ENCODE data around the gene RGS8.

Gene RGS8

GRCh38 chr1:182669266-182669665 is 15.1 kb downstream of the RGS8 start:
- Mint-ChIP-seq H3K4me3 (no peak overlapping the region), H3K9me3 (ENCODE audit: low read depth) (no peaks in the 10 kb centered on the region), H3K36me3 (no peaks in the 10 kb centered on the region), H3K27me3 (peaks cover 2% of the 10 kb centered on the region), H3K4me1 (ENCODE audit: low read depth) (no peaks in the 10 kb centered on the region), H3K27ac (no peak overlapping the region)

DNA sequence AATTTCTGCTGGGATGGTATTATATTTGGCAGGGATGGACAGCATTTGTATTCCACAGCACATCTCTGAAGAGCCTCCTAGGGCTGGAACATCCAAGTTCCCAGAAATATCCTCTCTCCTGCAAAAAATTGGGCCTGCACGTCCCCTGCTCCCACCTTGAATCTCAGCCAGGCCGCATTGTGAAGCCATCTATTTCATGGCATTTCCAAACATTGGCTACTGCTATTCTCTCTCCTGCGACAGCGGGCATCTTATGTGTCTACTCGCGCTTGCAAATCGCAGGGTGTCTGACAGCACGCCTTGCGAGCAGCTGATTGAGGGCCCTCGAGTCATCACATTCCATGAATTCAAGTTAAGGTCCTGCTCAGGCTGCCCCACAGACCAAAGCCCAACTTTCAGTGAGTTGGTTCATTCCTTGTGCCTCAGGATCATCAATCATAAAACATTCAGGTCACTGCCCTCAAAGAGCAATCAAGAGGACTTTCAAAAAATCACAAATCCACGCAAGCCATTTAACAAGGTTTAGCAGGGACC is 15.8 kb downstream of the RGS8 start:
- no peaks in the 10 kb centered on the region for H3K9me3 Mint-ChIP-seq (ENCODE audit: low read depth)
- no peak overlapping the region for H3K27ac Mint-ChIP-seq
- no peak overlapping the region for H3K4me3 Mint-ChIP-seq
- no peaks in the 10 kb centered on the region for H3K36me3 Mint-ChIP-seq
- H3K27me3 Mint-ChIP-seq = peaks cover 2% of the 10 kb centered on the region
- no peaks in the 10 kb centered on the region for H3K4me1 Mint-ChIP-seq (ENCODE audit: low read depth)

GRCh38 chr1:182667848-182668505 is 16.4 kb downstream of the RGS8 start:
- Mint-ChIP-seq H3K4me1 (ENCODE audit: low read depth) (no peaks in the 10 kb centered on the region), H3K36me3 (no peaks in the 10 kb centered on the region), H3K4me3 (no peak overlapping the region), H3K9me3 (ENCODE audit: low read depth) (no peaks in the 10 kb centered on the region), H3K27me3 (peaks cover 2% of the 10 kb centered on the region), H3K27ac (no peak overlapping the region)

DNA sequence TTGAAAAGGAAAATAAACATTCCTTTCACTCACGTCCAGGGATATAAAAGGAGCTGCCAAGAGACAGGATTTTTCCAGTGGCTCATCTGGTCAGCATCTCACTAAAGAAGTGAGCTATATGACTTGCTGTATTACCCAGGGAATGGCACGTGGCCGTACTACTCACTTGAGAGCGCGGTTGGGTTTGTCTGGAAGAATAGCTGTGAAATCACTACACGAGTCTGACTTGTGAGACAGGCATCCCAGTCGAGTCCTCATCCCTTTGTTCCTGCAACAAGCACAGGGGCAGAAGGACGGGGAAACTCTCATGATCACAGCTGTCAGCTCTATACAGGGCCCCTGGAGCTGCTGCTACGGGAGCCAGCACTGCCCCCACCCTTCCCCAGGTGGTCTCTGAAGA is 17.7 kb downstream of the RGS8 start:
- Mint-ChIP-seq H3K36me3 (no peaks in the 10 kb centered on the region), H3K4me3 (no peak overlapping the region), H3K9me3 (ENCODE audit: low read depth) (no peaks in the 10 kb centered on the region), H3K4me1 (ENCODE audit: low read depth) (no peaks in the 10 kb centered on the region), H3K27me3 (peaks cover 5% of the 10 kb centered on the region), H3K27ac (no peak overlapping the region)

DNA sequence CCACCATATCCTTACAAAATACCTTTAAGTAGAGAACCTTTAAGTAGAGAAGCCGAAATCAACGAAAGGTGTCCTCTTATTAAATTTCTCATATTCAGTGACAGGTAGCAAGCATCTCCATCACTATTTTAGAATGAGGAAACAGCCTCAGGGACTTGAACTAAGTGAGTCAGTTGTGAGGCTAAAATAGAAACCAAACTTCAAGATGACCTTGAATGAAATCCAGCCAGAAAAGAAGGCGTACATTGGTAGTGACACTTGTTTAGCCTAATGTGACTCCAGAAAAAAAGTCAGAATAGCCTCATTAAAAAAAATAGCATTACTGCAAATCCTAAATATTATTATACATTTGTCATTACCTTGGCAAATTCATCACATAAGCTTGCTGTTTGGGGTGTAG is 20.1 kb downstream of the RGS8 start:
- H3K9me3 Mint-ChIP-seq (ENCODE audit: low read depth) = no peaks in the 10 kb centered on the region
- H3K4me3 Mint-ChIP-seq = no peak overlapping the region
- peaks cover 3% of the 10 kb centered on the region for H3K27me3 Mint-ChIP-seq
- no peak overlapping the region for H3K27ac Mint-ChIP-seq
- H3K36me3 Mint-ChIP-seq = no peaks in the 10 kb centered on the region
- no peaks in the 10 kb centered on the region for H3K4me1 Mint-ChIP-seq (ENCODE audit: low read depth)

GRCh38 chr1:182662956-182663355 is 21.4 kb downstream of the RGS8 start:
- Mint-ChIP-seq H3K27ac (no peak overlapping the region), H3K27me3 (peaks cover 3% of the 10 kb centered on the region), H3K9me3 (ENCODE audit: low read depth) (no peaks in the 10 kb centered on the region), H3K4me1 (ENCODE audit: low read depth) (no peaks in the 10 kb centered on the region), H3K36me3 (no peaks in the 10 kb centered on the region), H3K4me3 (no peak overlapping the region)

DNA sequence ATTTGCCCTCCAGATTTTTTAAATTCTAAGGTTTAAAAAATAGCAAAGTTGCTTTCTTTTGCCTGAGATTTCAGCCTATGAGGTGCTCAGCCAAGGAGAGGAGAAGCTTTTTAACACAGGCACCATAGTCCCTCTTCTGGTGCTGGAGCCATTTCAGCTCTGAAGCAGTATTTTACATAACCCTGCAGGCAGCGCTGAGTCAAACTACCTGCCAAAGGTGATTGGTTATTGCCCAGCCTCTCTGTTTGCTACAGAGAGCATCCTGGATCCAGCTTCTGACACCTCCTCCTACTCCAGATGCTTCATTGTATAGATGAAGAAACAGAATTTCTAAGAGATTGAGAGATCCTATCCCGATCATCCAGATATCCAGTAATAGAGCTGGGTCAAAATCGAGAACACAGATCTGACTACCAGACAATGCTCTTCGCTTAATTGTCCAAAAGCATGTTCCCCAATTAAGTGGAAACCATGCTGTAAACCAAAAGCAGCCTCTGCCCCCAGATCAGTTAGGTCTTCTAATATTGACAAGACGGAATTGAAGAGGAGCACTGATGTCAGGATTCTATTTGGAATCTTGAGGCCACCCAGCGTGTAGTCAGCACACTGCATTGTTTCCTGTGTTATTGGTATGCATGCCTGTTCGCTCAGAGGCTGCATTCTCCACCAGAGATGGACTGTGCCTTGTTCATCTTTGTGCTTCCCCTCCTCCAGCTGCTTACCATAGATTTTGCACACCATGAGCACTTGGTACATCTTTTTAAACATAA is 22.1 kb downstream of the RGS8 start:
- H3K4me3 Mint-ChIP-seq = no peak overlapping the region
- no peaks in the 10 kb centered on the region for H3K36me3 Mint-ChIP-seq
- no peaks in the 10 kb centered on the region for H3K9me3 Mint-ChIP-seq (ENCODE audit: low read depth)
- no peaks in the 10 kb centered on the region for H3K4me1 Mint-ChIP-seq (ENCODE audit: low read depth)
- no peak overlapping the region for H3K27ac Mint-ChIP-seq
- H3K27me3 Mint-ChIP-seq = peaks cover 3% of the 10 kb centered on the region

DNA sequence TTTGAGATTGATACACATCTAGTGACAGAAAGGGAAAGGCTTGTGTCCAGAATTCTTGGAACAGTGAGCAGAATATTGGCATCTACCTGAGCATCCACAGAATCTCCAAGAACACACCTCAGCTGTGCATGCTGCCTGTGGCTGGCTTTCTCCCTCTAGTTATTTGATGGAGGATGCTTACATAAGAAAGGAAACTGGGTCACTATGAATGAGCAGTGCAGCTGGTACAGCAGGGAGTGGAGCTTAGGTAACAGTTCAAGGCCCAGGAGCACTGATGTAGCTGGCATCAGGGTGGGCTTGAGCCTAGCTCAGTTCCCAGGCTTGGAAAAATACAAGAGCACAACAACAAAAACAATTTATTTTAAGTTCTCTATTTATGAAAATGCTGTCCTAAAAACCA is 26.3 kb downstream of the RGS8 start:
- Mint-ChIP-seq H3K9me3 (ENCODE audit: low read depth) (no peaks in the 10 kb centered on the region), H3K27ac (no peak overlapping the region), H3K27me3 (peaks cover 3% of the 10 kb centered on the region), H3K36me3 (no peaks in the 10 kb centered on the region), H3K4me3 (no peak overlapping the region), H3K4me1 (ENCODE audit: low read depth) (no peaks in the 10 kb centered on the region)

DNA sequence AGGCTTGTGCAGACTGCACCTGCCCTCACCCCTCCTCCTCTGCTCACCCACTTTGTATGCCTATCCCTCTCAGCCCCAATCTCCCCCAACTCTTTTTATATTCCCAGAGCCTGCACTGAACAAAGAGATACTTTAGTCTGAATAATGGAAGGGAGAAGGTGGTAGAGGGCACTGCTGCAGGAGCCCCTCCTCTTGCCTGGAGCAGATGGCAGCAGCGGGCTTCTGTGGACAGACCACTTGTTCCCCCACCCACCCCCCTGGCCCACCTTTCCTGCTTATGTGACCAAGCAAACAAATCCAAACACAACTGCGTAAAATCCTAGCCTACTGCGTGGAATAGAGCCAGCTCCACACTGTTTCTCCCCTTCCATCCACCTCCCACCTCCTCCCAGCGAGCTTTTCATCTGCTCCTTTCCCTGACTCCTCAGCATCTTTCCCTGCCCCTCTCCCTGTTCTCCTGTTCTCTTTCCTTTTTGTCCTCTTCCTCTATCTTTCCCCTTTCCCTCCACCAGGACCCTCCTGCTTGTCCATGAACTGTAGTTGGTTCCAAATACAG is 27.5 kb downstream of the RGS8 start:
- Mint-ChIP-seq H3K36me3 (no peaks in the 10 kb centered on the region), H3K9me3 (ENCODE audit: low read depth) (no peaks in the 10 kb centered on the region), H3K4me3 (no peak overlapping the region), H3K4me1 (ENCODE audit: low read depth) (no peaks in the 10 kb centered on the region), H3K27me3 (no peaks in the 10 kb centered on the region), H3K27ac (no peak overlapping the region)

GRCh38 chr1:182653986-182654385 is 30.4 kb downstream of the RGS8 start:
- Mint-ChIP-seq H3K4me1 (ENCODE audit: low read depth) (peaks cover 4% of the 10 kb centered on the region), H3K27me3 (no peaks in the 10 kb centered on the region), H3K9me3 (ENCODE audit: low read depth) (no peaks in the 10 kb centered on the region), H3K4me3 (no peak overlapping the region), H3K27ac (no peak overlapping the region), H3K36me3 (no peaks in the 10 kb centered on the region)

GRCh38 chr1:182652933-182653332 is 31.5 kb downstream of the RGS8 start:
- Mint-ChIP-seq H3K27me3 (peaks cover 2% of the 10 kb centered on the region), H3K36me3 (no peaks in the 10 kb centered on the region), H3K9me3 (ENCODE audit: low read depth) (no peaks in the 10 kb centered on the region), H3K4me3 (no peak overlapping the region), H3K27ac (no peak overlapping the region), H3K4me1 (ENCODE audit: low read depth) (peaks cover 4% of the 10 kb centered on the region)

DNA sequence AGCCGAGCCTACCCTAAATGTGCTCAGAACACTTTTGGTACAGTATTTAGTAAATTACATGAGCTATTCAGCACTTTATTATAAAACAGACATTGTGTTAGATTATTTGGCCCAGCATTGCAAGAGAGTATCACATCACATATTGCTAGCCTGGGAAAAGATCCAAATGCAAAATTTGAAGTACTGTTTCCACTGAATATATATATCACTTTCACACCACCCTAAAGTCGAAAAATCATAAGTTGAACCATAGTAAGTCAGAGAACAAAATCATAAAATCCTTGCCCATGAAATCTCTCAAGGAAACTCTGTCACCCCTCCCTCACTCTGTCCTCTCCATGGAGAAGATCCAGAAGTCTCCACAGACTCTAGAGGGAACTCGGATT is 33.1 kb downstream of the RGS8 start:
- no peak overlapping the region for H3K27ac Mint-ChIP-seq
- H3K9me3 Mint-ChIP-seq (ENCODE audit: low read depth) = no peaks in the 10 kb centered on the region
- no peak overlapping the region for H3K4me3 Mint-ChIP-seq
- H3K27me3 Mint-ChIP-seq = peaks cover 2% of the 10 kb centered on the region
- peaks cover 4% of the 10 kb centered on the region for H3K4me1 Mint-ChIP-seq (ENCODE audit: low read depth)
- no peaks in the 10 kb centered on the region for H3K36me3 Mint-ChIP-seq

DNA sequence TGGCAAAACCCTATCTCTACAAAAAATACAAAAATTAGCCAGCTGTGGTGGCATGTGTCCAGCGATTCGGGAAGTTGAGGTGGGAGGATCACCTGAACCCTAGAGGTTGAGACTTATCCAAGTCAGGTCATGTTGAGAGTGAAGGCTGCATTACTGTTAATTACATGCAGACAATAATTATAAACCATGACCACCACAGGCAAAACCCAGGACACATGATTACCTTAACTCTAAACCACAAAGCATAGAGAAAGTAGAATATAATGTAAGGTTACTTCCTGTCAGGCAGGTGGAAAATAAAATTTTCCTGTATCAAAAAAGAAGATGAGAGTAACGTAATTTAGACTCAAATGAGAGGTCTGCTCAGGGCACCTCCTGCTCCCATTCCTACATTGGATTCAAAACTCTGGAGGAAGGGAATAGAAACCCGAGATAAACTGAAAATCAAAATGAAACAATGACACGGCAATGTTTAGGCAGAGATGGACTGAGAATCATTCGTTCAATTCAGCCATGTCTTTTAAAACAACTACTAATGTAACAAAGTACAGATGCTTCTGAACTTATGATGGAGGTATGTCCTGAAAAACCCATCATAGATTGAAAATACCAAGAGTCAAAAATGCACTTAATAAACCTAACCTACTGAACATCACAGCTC is 33.6 kb downstream of the RGS8 start:
- Mint-ChIP-seq H3K4me3 (no peak overlapping the region), H3K4me1 (ENCODE audit: low read depth) (peaks cover 4% of the 10 kb centered on the region), H3K36me3 (no peaks in the 10 kb centered on the region), H3K27me3 (peaks cover 2% of the 10 kb centered on the region), H3K27ac (no peak overlapping the region), H3K9me3 (ENCODE audit: low read depth) (no peaks in the 10 kb centered on the region)

DNA sequence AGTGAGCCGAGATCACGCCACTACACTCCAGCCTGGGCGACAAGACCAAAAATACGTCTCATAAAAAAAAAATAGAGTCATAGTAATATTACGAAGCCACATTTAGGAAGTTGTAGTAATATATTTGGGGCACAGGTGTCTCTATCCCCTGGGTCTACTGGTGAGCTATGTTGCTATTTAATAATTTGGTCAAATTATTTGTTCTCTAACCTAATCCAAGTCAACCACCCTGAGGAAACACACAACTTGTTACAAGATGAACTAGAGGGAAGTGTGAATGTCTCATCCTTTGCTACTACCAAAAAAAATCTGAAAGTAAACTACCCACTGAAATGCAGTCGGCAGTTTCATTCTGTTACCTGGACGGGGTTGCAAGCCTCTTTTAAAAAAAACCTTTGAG is 35.3 kb downstream of the RGS8 start:
- Mint-ChIP-seq H3K4me1 (ENCODE audit: low read depth) (peaks cover 4% of the 10 kb centered on the region), H3K27me3 (peaks cover 2% of the 10 kb centered on the region), H3K27ac (no peak overlapping the region), H3K4me3 (no peak overlapping the region), H3K9me3 (ENCODE audit: low read depth) (no peaks in the 10 kb centered on the region), H3K36me3 (no peaks in the 10 kb centered on the region)

DNA sequence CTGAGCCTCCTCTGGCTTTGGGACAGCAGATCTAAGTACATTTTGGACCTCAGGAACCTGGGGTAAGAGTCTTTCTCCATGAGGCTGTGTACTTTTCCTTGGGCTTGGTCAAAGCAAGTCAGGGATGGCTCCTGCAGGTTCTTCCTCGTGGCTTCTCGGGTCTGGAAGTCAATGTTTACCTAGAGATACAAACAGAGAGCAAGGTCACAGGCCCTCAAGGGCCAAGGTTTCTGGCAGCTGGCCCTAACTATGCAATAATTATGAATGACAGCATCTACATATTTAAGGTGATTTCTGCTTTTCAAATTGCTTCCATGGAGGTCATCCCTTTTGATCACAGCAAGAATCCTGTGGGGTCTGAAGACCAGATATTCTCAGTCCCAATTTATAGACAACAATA is 37.6 kb downstream of the RGS8 start:
- no peak overlapping the region for H3K4me3 Mint-ChIP-seq
- H3K27me3 Mint-ChIP-seq = peaks cover 2% of the 10 kb centered on the region
- peaks cover 4% of the 10 kb centered on the region for H3K4me1 Mint-ChIP-seq (ENCODE audit: low read depth)
- no peaks in the 10 kb centered on the region for H3K36me3 Mint-ChIP-seq
- no peaks in the 10 kb centered on the region for H3K9me3 Mint-ChIP-seq (ENCODE audit: low read depth)
- no peak overlapping the region for H3K27ac Mint-ChIP-seq
